ENCODE results near the gene TRAPPC2B.

GRCh38 chr19:57395710-57396109, 32.4 kb downstream of the TRAPPC2B start:
- TF ChIP-seq CTCF (conservative IDR thresholded peaks at IDR 0.05; ENCODE audit: low read depth, low read length) (no peak), EZH2phosphoT487 (IDR thresholded peaks at IDR 0.05; ENCODE audit: borderline replicate concordance, low read length) (no peak)

Data from PC-3 (cell line).